GM19240 (cell line): ENCODE measurements around the gene APBA1.

Source experiments
- DNase-seq: peaks from one replicate; pipeline ENCODE4 v3.0.0; 2011; ENCODE audit warnings: low spot score; ENCODE audit not compliant: insufficient read length

APBA1 gene

DNA sequence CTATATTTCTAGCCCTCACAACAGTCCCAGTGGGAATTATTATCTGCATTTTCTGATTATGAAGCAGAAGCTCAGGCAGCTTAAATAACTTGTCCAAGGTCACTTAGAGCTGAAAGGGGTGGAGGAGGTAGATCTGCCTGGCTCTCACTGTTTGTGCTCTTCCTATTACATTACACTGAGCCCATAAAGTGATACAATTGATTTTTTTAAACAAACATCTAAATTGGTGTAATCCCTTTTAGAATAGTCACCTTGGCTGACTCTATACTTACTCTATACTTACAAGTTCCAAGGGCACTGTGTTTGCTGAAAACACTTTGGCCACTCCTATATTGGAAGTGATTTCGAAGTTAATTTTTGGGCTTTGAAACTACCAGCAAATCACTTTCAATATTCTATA is 144.7 kb downstream of the APBA1 start:
- no peak for DNase-seq

DNA sequence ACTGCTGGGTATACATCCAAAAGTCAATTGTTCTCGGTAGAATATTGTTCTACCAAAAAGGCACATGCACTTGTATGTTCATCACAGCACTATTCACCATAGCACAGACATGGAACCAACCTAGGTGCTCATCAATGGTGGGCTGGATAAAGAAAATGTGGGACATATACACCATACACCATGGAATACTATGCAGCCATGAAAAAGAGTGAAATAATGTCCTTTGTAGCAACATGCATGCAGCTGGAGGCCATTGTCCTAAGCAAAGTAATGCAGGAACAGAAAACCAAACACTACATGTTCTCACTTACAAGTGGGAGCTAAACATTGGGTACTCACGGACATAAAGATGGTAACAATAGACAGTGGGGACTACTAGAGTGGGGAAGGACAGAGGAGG is 145.5 kb downstream of the APBA1 start:
- DNase-seq = no peak

DNA sequence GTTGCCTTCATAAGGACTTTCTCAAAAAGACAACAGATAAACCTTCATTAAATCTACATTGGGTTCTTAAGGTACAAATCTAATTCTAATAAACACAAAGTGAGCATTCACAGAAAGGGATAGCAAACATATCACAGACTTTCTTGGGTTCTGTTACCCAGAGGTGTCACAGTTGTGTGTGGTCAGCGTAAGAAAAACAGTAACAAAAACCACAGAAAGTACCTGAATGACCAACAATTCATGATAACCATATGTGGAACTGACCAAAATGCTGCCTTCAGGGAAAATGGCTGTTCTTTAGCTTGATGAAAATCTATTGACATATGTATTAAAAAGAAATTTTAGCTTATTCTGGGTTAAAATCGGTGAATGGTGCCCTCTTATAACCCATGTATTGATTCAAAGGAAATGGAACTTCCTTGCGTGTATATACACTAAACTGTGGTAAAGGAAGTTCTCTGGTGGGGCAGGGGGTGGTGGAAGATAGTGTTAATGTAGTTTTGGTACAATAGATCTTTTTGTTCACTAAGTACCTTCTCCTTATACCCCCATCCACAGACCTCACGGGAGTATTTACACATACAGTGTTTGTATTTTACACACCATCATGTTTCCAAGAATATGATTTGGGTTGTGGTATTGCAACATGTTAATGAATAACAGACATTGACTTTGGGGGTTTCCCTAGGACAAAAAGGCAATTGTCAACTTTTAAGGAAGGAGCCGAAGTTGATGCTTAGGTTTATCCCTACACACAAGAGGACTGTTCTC is 152.5 kb downstream of the APBA1 start:
- DNase-seq = no peak

DNA sequence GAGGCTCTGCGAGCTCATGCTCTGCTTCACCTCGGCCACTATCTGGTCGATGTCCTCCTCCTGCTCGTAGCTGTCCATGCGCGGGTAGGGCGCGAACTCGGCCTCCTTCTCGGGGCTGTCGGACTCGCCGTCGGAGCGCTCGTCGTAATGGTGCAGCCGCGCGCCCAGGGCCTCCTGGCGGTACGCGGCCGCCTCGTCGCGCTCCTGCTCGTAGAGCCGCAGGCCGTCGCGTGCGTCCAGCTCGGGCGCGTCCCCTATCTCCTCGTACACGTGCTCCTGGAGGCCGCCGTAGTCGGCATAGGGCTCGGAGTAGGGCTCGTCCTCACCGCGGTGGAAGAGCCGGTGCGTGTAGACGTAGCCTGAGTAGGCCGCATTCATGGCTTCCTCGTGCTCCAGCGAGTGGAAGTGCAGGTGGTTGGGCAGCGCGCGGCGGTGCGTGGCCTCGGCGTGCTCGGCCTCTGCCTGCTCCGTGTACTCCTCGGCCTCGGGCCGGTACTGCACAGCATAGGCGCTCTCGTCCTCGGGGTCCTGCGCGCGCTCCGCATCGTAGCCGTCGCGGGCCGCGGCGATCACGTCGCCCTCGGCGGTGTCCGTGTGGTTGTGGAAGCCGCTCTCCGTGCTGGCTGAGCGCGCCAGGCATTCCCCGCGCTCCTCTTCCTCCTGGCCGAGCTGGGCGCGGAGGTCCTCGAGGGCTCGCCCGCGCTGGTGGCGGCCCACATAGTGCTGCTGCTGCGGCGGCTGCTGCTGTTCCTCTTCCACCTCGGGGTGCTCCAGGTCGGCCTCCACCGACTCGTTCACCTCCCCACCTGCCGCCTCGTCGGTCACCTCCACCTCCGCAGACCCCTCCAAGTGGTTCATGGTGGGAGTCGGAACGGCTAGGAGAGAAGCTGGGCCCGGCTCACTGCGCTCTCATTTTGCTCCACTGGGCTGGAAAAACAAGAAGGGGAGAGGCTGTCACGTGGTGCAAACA is 155.5 kb downstream of the APBA1 start:
- no peak for DNase-seq

DNA sequence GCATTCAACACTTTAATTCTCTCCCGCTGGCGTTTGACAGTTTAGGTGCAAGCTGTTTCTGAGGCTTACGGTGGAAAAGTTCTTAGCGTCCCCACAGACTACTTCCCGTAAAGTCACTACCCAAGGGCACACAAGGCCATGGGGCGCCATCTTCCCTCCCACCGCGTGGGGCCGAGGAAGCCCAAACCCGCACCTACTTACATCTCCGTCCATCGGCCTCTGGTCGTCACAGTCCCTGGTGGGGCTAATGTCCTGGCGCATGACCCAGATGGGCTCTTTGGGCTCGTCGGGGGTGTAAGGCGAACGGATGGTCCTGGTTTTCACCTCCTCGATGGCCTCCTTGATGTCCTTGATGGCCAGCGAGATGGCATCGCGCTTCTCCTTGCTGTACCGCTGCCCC is 156.4 kb downstream of the APBA1 start:
- no peak for DNase-seq

DNA sequence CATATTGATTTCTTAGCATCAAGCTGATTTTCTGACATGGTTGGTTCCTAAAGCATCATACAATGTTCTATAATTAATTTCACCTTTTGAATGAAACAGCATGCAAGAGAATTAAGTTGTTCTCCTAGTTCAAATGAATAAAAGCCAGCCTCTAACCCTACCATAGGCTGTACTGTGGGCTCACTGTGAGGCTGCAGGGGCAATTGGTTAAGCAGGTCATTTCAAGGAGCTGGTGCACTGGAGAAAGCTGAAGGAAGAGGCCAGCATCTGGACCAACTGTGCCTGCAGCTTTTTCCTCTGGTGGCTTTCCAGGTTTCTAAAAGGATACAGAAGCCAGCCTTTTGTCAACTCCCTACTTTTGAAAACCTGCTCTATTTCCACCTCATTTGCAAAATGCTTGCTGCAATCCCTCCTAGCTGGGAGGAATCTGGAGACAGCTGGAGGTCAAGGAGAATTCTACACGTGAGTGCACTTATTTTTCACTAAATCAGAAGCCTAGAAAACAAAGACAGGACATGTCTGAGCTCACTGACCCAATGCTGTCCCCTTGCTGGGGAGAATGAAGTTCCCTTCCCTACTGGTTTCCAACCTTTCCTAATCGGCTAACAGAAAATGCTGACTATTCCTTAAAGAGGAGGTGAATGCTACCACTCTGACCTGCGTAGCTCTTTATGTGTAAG is 158.9 kb downstream of the APBA1 start:
- no peak for DNase-seq

DNA sequence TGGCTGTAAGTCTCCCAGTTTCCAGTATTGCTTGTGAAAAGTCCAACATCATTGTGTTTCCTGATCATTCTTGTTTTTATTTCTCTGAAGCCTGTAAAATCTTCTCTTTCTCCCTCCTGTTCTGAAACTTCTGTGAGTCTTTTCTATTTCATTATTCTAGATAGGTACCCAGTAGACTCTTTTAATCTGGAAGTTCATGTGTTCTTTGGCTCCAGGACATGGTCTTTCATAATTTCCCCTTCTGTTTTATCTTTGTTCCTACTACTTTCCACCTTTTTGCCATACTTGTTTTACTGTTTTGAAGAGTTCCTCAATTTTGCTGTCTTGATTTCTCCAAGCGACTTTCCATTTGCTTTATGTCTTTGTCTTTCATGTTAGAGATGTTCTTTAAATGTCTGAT is 168.1 kb downstream of the APBA1 start:
- DNase-seq = no peak

DNA sequence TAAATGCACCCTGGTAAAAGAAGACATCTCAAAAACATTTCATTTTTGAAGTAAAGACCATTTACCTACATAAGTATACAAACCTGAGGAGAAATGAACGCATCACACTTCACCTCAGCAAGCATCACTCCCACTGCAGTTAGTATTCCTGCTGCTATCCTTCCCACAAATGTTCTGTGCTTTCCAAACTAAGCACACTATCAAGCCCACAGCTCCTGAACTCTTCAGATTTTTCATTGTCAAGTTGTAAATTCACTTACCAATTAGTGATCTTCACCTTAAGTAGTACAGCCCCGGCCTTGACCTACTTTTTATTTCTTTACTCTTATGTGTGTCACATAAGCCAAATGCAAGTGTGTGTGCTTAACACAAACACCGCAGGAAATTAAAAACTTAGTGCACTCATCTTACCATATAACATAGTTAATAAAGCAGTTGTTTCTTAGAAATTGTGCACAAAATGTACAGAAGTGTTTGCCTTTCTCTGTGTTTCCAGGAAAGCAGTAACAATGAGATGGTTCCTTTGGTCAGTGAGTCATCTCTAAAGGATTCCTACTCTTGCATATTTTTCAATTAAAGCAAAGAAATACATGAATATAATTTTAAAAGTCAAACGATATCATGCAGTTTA is 169.4 kb downstream of the APBA1 start:
- no peak for DNase-seq

DNA sequence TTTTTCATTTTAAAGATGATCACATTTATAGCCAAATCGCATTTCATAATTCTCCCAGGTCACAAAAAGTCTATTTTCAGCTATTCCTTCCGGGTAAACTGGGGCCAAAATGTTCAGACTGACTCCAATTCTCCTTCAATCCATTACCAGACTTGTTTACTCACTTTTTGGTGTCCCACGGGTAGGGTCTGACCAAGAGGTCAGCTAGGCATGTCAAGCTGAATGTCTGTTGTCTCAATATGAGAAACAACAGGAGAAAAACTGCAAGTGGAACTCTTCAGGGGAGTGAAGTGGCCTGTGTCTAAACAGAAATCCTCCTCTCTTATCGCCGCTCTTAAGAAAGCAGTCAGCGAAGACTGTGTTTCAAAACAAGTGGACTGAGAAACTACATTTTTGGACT is 171.3 kb downstream of the APBA1 start:
- DNase-seq = no peak

DNA sequence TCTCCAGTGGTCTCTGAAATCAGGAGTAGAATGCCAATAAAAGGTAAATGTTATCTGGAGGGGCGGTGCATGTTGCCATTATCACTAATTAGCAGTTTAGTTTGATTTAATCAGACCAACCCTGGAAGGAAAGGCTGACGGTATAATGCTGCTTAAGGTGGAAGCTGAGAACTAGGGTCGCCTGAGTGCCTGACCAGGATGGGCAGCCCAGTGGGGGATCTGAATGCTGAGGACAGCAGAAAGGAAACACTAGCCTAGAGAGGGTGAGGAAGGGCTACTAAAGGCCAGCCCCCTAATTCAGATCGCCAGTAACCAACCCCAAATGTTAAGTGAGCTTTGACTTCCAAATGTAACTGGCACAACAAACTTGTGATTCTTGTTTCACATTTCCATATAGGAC is 172.2 kb downstream of the APBA1 start:
- no peak for DNase-seq

DNA sequence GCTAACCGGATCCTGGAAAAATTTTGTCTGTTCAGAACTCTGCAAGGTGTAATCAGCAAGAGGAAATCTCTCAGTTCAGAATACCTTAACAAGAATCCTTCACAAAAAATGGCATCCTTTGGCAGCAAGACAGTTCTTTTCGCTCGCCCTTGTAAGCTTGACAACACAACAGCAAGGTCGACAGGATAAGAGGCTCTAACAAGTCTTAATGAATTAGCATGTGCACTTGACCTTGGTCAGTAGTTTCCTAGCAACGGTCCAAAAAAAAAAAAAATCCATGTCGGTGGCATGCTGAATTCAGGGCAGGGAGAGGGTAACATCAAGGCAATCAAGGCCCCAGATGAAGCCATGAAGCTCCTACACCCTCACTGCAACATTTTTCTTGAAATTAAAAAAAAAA is 172.8 kb downstream of the APBA1 start:
- DNase-seq = no peak

DNA sequence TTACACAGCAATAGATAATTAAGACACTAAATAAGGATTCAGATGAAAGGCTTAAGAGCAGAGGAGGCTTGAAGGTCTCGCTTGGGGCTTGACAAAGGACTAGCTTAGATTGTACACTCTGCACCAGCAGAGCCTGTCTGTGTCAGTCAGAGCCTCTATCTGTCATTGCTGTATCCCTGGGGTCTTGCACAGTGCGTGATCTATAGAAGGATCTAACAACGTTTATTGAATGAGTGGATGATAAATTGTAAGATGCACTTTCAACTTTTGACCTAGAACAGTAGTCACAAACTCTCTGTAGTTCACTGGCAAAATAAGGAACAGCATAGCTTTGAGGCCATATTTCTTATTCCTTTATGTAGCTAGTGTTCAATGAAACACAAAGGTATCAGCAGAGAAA is 173.7 kb downstream of the APBA1 start:
- DNase-seq = no peak

DNA sequence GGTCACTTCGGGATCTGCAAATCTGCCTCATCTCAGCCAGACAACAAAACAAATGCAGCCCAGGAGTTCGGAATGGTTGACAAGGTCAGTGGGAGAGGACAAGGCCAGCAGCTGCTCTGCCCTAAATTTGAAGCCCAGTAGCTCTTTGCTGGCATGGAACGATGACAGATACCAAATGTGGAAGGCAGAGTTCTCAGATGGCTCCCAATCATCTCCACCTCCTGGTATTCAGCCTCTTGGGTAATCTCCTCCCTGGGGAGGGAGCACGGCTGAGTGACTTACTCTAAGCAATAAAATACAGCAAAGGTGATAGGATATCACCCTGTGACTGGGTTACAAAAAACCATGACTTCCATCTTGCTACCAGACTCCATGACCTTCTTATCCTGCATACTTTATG is 174.4 kb downstream of the APBA1 start:
- no peak for DNase-seq

DNA sequence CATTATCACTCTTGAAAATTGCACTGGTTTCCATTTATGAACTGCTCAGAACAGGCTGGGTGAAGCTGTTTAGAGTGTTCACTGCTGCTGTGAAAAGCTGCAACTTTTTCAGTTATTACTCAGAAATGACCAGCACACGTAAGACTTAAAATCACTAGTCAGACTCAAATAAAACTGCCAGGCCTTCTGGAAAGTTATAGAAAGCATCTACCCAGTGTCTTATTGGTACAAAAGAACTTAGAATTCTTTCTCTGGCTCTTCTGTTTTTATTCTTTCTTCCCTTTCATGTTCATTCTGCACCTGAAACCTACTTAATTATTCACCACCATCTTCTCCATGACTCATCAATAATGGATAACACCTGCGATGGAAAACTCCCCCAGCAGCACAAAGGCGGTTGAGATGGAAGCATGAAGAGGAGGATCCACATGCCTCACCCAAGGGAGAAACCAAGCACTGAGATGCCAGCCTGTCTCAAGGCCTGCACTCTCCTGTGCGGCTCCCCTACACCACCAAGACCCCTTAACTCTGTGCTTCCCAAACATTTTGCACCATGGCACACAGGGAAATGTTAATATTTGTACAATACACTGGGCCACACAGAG is 175.2 kb downstream of the APBA1 start:
- no peak for DNase-seq

DNA sequence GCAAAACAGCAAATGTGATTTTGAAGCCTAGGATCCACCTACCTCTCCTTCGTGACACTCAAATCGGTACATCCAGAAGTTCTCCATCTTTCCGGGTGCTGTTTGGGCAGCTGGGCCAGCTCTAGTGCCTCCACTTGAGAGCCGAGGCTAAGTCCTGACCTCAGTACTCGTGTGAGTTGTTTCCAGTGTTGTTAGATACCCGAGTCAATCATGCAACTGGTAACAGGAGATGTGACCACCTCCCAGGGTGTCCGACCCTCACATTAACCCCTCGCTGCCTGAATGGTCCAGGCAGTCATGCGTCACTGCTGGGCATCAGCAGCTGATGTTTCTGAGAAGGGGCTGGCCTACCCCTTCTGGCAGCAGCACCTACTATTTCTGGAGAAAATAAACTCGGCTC is 176.9 kb downstream of the APBA1 start:
- DNase-seq = no peak

DNA sequence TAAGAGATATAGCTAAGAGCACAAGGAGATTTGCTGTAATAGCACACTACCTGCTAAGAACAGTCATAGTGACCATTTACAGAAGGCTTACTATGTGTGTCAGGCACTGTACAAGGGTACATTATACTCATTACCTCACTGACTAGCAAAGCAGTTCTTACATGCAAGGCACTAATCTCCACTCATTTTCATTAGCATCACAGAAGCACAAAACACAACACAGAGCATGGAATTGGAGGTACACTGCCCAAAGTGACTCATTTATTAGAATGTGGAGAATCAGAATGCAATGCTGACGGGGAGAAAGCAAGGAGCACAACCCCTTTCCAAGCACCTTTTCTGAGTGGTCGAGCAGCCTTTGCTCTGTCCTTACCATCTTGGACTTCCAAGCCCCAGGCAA is 177.4 kb downstream of the APBA1 start:
- no peak for DNase-seq

DNA sequence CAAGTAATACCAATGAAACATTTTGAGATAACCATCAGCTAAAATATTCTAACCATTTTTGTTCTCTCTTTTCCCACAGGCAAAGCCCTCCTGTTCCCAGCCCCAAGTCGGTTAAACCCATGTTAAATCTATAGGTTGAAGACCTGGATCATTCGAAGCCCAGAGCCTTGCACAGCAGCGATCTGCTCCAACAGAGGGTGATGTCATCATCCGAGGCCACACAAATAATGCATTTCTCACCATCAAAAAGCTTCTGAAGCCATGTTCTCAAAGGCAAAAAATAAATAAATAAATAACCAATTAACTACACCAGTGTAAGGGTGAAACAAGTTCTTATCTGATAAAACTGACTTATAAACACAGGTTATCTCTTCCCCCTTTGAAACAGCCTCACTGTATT is 178.0 kb downstream of the APBA1 start:
- no peak for DNase-seq

DNA sequence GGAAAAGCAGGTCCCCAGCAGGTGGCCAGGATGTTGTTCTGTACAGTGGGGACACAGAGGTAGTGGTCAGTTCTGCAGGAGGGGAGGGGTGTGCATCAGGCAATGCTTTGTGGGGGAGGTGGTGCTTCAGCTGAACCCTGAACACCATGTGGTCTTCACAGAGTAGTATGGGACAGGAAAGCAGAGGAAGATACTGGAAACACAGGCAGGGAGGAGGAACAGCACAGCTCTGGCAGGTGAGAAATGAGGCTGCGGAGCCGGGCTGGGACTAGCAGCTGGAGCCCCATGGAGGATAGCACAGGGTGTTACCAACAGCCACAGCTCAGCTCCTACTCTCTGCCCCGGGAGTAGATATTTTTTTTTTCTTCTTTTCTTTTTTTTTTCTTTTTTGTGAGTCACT is 185.7 kb downstream of the APBA1 start:
- no peak for DNase-seq

DNA sequence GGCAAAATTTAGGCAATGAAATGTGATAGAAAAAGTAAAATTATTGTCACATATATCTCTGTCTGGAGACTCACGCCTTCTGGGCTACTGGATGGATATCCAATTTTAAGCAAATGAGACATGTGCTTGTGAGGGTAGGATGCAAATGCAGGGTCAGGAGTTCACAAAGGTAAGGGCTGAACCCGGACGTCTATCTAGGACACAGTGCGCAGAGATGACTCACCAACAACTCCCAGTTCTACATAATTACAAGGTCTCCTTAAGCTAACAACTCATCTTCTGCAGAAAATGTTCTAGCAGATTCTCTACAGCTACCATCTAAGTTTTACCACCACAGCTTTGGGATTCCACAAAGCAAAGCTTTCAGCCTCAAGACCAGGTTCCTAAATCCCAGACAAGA is 186.7 kb downstream of the APBA1 start:
- no peak for DNase-seq

DNA sequence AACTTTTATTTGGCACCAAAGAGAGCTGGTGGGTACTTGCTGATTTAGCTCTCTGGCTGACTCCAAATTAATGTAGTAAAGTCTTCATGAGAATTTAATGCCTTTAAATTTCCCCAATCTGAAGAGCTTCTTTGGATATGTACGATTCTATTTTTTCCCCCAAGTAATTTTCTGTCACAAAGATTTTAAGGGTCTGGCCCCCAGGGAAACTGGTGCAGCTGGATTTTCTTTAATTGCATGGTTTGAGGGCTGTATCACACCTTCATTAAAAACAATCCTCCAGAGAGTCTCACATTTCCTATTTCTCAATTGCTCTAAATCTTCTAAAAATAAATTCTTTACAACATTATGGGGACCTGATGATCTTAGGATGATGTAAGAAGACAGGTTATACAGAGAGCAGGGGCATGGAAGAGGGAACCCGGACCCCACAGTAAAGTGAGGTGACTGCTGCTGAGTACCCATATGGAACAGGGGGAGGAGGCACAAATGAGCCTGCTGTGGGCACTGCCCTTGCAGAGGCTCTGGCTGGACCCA is 188.2 kb downstream of the APBA1 start:
- DNase-seq = no peak

DNA sequence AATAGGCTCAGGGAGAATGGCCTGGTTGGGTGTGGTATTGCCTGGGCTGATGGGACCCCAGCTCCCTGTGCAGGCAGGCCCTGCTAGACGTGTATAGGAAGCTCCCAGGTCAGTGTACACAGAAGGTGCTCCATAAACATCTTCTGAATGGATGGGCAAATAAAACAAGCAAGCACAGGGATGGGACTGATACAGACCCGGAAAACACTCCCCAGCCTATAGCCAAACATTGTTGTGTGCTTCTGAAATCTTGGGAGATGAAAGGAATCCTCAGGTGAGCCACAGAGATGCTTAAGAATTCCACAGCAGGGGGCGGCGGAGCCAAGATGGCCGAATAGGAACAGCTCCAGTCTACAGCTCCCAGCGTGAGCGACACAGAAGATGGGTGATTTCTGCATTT is 195.4 kb downstream of the APBA1 start:
- no peak for DNase-seq
